NCI-H748 treated with DMSO at 0.1 percent for 48 hours (cell line): ENCODE measurements around the gene ENPP5.
"Not testable (repeated sequence)": the region's sequence is repeated elsewhere in the genome, so short reads cannot be mapped to it uniquely, and the experiment has no call there.

Experiments
- DNase-seq: peaks from one replicate; lab custom pipeline; 2025; lab: John Stamatoyannopoulos, UW

Gene ENPP5

GRCh38 chr6:46175446-46175845, 4.7 kb upstream of the ENPP5 start:
- no peak for DNase-seq

GRCh38 chr6:46174904-46175303, 4.1 kb upstream of the ENPP5 start:
- DNase-seq: no peak

- no peak for DNase-seq
Measured at GRCh38 chr6:46172176-46172575, 1.4 kb upstream of the ENPP5 start.

GRCh38 chr6:46160102-46160501, 10.7 kb downstream of the ENPP5 start:
- no peak for DNase-seq

GRCh38 chr6:46159229-46159628, 11.6 kb downstream of the ENPP5 start:
- DNase-seq: no peak

GRCh38 chr6:46156701-46157100, 14.1 kb downstream of the ENPP5 start:
- DNase-seq: no peak

GRCh38 chr6:46149066-46149465, 21.7 kb downstream of the ENPP5 start:
- DNase-seq: not testable (repeated sequence)

GRCh38 chr6:46144270-46144669, 26.5 kb downstream of the ENPP5 start:
- no peak for DNase-seq

GRCh38 chr6:46138281-46138680, 32.5 kb downstream of the ENPP5 start:
- no peak for DNase-seq

- no peak for DNase-seq
Measured at GRCh38 chr6:46137387-46137786, 33.4 kb downstream of the ENPP5 start.

GRCh38 chr6:46136831-46137230, 33.9 kb downstream of the ENPP5 start:
- DNase-seq: no peak

GRCh38 chr6:46135176-46135575, 35.6 kb downstream of the ENPP5 start:
- no peak for DNase-seq

GRCh38 chr6:46134216-46134615, 36.6 kb downstream of the ENPP5 start:
- DNase-seq: no peak

- not testable (repeated sequence) for DNase-seq
Measured at GRCh38 chr6:46131291-46131690, 39.5 kb downstream of the ENPP5 start.

- no peak for DNase-seq
Measured at GRCh38 chr6:46130666-46131065, 40.1 kb downstream of the ENPP5 start.

GRCh38 chr6:46129629-46130511, 40.9 kb downstream of the ENPP5 start, which contains the start of gene ENPP4:
Gene ENPP4 (plus strand): TSS chr6:46129989. CDS start chr6:46139584, 9,595 bp downstream.
- DNase-seq: peak; percentile 98

- DNase-seq: peak; percentile 81
Measured at GRCh38 chr6:46129291-46129628, 41.5 kb downstream of the ENPP5 start.

- no peak for DNase-seq
Measured at GRCh38 chr6:46128476-46128875, 42.3 kb downstream of the ENPP5 start.

- DNase-seq: not testable (repeated sequence)
Measured at GRCh38 chr6:46119679-46120078, 51.1 kb downstream of the ENPP5 start.

- DNase-seq: no peak
Measured at GRCh38 chr6:46118836-46119235, 51.9 kb downstream of the ENPP5 start.

- no peak for DNase-seq
Measured at GRCh38 chr6:46118157-46118556, 52.6 kb downstream of the ENPP5 start.

GRCh38 chr6:46116289-46116688, 54.5 kb downstream of the ENPP5 start:
- no peak for DNase-seq

- no peak for DNase-seq
Measured at GRCh38 chr6:46115634-46116033, 55.1 kb downstream of the ENPP5 start.

GRCh38 chr6:46113370-46113769, 57.4 kb downstream of the ENPP5 start:
- DNase-seq: peak; percentile 91
